Peyer's patch (tissue), 4 donors: Measurements from ENCODE around the gene GLI2. TPM values are rescaled to one million over a fixed set of nuclear protein-coding genes. Genes with fewer than 3 reads are reported as not detected.
A peak's percentile ranks its signal among the peaks of the same experiment; 100 is the strongest.

ENCODE experiments used
- DNase-seq, 3 donors: peaks; one replicate each; pipeline ENCODE4 v3.0.0-alpha.2; 2017 to 2019
- H3K27ac ChIP-seq, 4 donors: fragments of 200-600 bp; sonication (generic); one replicate each; pipeline ENCODE4 v1.5.1; 2016 to 2019
- H3K27me3 ChIP-seq, 2 donors: fragments of 200-600 bp; sonication (generic); one replicate each; pipeline ENCODE4 v1.5.1; 2019
- H3K36me3 ChIP-seq, 3 donors: fragments of 200-600 bp; sonication (generic); one replicate each; pipeline ENCODE4 v1.5.1; 2016 to 2019
- H3K4me1 ChIP-seq, 4 donors: fragments of 200-600 bp; sonication (generic); one replicate each; pipeline ENCODE4 v1.5.1; 2016 to 2019
- H3K4me3 ChIP-seq, 4 donors: fragments of 200-600 bp; sonication (generic); 1 replicate in 3 of 4; 2 replicates in 1 of 4; pipeline ENCODE4 v1.5.1; 2016 to 2019; ENCODE audit warnings: mild to moderate bottlenecking in 1 of 4
- H3K9me3 ChIP-seq, 4 donors: fragments of 200-600 bp; sonication (generic); one replicate each; pipeline ENCODE4 v1.5.1; 2016 to 2019; ENCODE audit warnings: mild to moderate bottlenecking in 1 of 4
- CTCF ChIP-seq, 6 experiments: fragments of 450-650 bp in 4 of 6; fragments of 200-600 bp in 2 of 6; sonication (generic) in 1 of 6; IDR thresholded peaks; one replicate each; pipeline ENCODE4 v1.5.1; 2017 to 2019; ENCODE audit warnings: antibody characterized with exemption in 6 of 6, mild to moderate bottlenecking in 3 of 6, moderate library complexity in 1 of 6
- POLR2A ChIP-seq, 2 donors: fragments of 450-650 bp; IDR thresholded peaks; one replicate each; pipeline ENCODE4 v1.5.1; 2017; ENCODE audit warnings: antibody characterized with exemption in 2 of 2, mild to moderate bottlenecking in 2 of 2, moderate library complexity in 2 of 2
- total RNA-seq, 4 donors: library from RNA; depleted of rRNA; stranded (reverse); fragments of >200 nt; gene quantifications; one replicate each; pipeline ENCODE4 v1.1.0, GENCODE V29; 2016

GLI2 gene
- total RNA-seq, 4 donors from 2014 or later: 0.18 to 5.8 (median 0.94) TPM

DNA sequence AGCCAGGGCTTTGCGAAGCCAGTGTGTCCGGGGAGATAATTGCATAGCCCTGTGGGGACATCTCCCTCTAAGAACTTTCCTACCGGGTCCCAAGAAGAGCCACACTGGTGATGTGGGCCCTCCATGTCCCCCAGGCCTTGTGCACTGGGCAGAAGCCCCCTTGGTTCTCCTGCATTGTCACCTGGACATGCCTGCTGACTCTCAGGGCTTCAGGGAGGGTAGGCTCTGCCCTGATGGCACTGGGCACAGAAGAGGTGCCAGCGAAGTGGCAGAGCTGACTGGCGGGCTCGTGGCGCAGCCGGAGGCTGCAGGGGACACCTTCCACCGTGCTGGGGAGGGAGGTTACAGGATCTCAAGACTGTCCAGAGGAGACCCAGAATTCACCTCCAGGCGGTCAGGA lies 28.3 kb downstream of the GLI2 start:
- DNase-seq: peak in 2 of 3 donors; percentile 25 to 34
- peaks cover 0 to 15% (median 0%) of the 10 kb centered on the region in 4 donors for H3K4me1 ChIP-seq
- no peaks in the 10 kb centered on the region for H3K27me3 ChIP-seq
- H3K9me3 ChIP-seq: no peaks in the 10 kb centered on the region
- no peaks in the 10 kb centered on the region for H3K36me3 ChIP-seq
- TF ChIP-seq CTCF (IDR thresholded peaks at IDR 0.05): no peak
- no peak for TF ChIP-seq POLR2A (IDR thresholded peaks at IDR 0.05)
- no peak overlapping the region for H3K27ac ChIP-seq
- no peak overlapping the region for H3K4me3 ChIP-seq

DNA sequence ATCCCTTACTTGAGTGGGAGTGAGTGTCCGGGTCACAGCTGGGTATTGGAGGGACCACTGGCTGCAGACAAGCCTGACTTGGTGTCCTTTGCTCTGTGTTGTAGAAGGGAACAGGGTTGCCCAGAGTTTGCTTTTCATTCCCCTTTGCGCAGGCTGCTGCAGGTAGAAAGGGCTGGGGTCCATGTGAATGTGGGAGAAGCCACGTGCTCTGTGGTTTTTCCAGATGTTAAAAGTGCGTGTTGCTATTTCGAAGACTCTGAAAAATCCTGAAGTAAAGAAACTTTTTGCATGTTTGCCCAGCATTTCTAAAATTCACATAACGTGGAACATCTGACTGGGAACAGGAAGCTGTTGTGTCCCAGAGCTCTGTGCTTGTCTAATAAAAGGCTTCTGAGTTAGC lies 28.8 kb downstream of the GLI2 start:
- H3K4me3 ChIP-seq: no peak overlapping the region
- peaks cover 0 to 15% (median 0%) of the 10 kb centered on the region in 4 donors for H3K4me1 ChIP-seq
- TF ChIP-seq CTCF (IDR thresholded peaks at IDR 0.05): no peak
- TF ChIP-seq POLR2A (IDR thresholded peaks at IDR 0.05): no peak
- peak overlapping the region in 1 of 4 donors; percentile 65 for H3K27ac ChIP-seq
- no peaks in the 10 kb centered on the region for H3K36me3 ChIP-seq
- DNase-seq: peak in 2 of 3 donors; percentile 15 to 18
- no peaks in the 10 kb centered on the region for H3K27me3 ChIP-seq
- no peaks in the 10 kb centered on the region for H3K9me3 ChIP-seq

GRCh38 chr2:120764991-120765677 lies 29.5 kb downstream of the GLI2 start:
- TF ChIP-seq POLR2A (IDR thresholded peaks at IDR 0.05) (no peak), CTCF (IDR thresholded peaks at IDR 0.05) (no peak)
- peak in 2 of 3 donors; percentile 27 to 42 for DNase-seq
- H3K27ac ChIP-seq: peak overlapping the region; percentile 36 to 80 (median 57)
- no peaks in the 10 kb centered on the region for H3K27me3 ChIP-seq
- no peak overlapping the region for H3K4me3 ChIP-seq
- H3K36me3 ChIP-seq: no peaks in the 10 kb centered on the region
- H3K9me3 ChIP-seq: no peaks in the 10 kb centered on the region
- H3K4me1 ChIP-seq: peaks cover 0 to 15% (median 0%) of the 10 kb centered on the region in 4 donors

DNA sequence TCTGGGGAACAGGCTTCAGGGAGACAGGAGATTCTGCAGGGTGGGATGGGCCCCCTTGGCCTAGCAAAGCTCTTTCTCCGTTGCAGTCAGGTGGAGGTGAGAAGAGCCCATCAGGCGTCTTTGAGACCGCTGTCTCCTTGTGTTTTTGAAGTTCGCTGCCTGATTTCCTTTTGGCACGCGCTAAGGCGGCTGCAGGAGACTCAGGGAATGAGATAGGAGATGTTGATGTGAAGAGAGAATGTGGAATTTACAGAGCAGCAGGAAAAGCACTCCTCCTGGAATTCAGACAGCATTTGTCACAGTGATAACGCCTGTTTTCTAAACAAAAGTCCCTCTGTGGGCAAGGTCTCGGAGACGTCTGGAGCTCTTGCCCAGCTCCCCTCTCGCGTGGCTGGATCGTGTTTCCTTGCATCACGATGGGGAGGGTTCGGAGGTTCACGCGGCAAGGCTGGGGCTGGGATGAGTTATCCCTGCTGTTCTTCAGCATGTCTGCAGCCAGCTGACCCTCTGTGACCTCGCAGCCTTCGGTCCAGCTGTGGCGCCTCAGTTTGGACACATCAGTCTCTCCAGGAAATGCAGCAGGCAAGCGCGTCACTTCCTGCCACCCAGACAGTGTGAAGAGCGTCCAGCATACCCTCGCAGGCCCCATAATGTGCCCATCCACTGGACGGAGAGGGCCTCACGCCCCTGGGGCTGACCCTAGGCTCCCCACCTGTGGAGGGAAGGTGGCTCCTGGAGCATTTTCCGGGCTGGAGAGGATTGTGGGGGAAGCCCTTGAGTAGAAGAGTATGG lies 30.2 kb downstream of the GLI2 start:
- Histone ChIP-seq H3K27me3 (no peaks in the 10 kb centered on the region), H3K27ac (peak overlapping the region; percentile 49 to 80 (median 69))

More for the DNA sequence above, 30.2 kb downstream of the GLI2 start:
- H3K36me3 ChIP-seq: no peaks in the 10 kb centered on the region
- DNase-seq: peak; percentile 22 to 77 (median 64)
- no peaks in the 10 kb centered on the region for H3K9me3 ChIP-seq
- H3K4me3 ChIP-seq: no peak overlapping the region
- peaks cover 0 to 15% (median 0%) of the 10 kb centered on the region in 4 donors for H3K4me1 ChIP-seq
- no peak for TF ChIP-seq POLR2A (IDR thresholded peaks at IDR 0.05)
- TF ChIP-seq CTCF (IDR thresholded peaks at IDR 0.05): no peak
